GM18526 (cell line): Measurements from ENCODE around the gene SLC49A4.

Experiments
- POLR2A ChIP-seq: IDR thresholded peaks from 3 replicates; pipeline ENCODE4 v1.6.1; 2011; ENCODE audit not compliant: insufficient read length; ENCODE audit errors: extremely low read depth

The SLC49A4 gene

DNA sequence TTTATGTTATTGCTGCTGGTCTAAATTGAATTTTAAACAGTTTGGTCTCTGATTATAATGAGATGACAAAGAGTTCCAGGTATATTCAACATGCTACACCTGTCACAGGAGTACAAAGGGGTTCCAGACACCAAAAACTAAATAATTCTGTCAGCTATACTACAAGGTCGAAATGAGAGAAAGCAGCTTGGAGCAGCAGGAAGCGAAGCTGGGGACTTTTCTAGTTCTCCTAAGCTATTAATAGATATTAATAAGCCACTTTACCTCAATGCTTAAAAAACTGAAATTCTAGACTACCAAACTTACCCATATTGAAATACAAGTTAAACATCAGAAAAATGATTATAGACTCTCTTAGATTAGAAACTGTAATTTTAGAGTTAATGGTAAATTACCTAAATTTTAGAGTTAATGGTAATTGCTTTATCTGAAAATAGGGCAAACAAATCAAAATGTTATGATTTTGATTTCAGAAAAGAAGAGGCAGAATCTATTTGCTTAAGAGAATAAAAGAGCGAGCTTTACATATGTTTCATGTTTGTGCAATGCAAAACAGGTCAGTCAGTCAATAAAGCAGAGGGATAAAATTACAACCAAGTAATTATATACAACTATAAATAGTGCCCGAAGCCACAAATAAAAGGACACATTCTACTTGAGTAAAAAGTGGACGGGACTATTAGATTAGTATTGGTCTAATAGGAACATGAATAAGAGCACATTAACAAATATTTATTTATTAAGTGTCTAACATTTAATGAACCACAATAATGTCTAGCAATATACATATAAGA, 18.0 kb upstream of the SLC49A4 start:
- no peak for TF ChIP-seq POLR2A

GRCh38 chr3:122777563-122777962, 17.3 kb upstream of the SLC49A4 start:
- TF ChIP-seq POLR2A: no peak

DNA sequence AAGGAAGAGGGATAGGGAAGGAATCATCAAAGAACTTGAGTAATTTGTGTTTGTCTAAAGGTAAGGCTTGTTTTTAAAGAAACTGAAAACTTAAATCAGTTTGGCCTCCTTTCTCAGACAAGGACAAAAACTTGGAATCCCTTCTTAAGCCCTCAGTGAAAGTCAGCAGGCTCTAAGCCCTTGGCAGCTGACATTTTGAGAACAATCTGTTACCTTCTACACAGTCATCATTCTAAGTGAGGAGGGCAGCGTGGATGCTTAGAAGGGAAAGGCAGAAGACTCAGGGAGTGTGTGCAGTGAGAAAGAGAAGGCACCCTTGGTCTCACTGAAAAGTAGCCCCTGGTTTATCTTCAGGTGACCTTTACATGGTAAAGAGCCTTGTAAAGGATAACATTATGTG, 12.1 kb upstream of the SLC49A4 start:
- TF ChIP-seq POLR2A: no peak

DNA sequence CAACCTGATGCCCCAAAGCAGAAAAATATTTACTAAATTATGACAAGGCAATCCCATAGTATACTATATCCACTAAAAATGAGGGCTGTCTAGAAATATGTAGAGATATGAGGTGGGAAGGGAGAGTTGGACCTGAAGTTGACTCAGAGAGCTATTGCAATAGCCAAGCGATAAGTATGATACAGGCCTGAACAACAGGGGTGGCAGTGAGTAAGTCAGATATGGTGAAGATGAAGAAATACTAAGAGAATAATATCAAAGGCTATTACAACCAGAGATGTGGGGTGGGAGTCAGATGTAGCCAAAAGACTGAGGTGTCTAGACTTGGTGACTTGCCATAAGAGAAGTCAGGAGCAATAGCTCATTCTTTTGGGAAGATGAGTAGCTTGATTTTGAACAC, 10.4 kb upstream of the SLC49A4 start:
- no peak for TF ChIP-seq POLR2A

- TF ChIP-seq POLR2A: no peak
These were observed 9.6 kb upstream of the SLC49A4 start for GRCh38 chr3:122785231-122785630.

DNA sequence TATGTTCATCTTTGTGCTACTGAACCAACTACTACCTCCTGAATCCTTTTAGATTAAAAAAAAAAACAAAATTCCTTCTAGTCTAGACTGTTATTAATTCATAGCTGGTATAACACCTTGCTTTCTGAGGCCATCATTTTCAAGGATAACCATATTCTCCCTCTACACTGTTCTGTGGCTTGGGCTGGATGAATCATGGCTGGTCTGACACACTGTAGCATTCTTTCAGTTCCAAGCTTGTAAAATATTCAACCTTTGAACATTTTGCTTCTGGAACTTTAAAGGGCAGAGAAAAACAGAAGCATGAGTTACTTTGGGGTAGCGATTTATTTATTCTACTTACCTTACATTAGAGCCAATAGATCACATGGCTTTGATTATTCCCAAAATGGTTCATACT, 8.8 kb upstream of the SLC49A4 start:
- TF ChIP-seq POLR2A: no peak

DNA sequence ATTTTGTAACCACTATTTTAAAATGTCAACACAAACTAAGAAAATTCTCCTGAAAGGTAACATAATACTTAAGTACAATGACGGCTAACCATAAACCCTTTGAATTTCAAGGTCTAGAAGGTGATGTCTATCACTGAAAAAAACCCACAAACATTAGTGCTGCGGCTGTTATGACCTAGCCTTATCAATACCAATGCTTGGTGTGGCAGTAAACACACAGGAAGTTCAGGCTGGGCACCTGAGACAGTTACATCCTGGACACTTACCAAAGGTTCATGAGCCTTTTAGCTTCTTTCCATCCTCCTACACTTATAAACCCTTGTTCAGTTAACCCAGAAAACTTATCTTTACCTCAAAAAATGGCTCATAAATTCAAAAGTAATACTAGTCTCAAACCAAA, 7.0 kb upstream of the SLC49A4 start:
- no peak for TF ChIP-seq POLR2A

- no peak for TF ChIP-seq POLR2A
These were observed 5.1 kb upstream of the SLC49A4 start for GRCh38 chr3:122789585-122790273.

DNA sequence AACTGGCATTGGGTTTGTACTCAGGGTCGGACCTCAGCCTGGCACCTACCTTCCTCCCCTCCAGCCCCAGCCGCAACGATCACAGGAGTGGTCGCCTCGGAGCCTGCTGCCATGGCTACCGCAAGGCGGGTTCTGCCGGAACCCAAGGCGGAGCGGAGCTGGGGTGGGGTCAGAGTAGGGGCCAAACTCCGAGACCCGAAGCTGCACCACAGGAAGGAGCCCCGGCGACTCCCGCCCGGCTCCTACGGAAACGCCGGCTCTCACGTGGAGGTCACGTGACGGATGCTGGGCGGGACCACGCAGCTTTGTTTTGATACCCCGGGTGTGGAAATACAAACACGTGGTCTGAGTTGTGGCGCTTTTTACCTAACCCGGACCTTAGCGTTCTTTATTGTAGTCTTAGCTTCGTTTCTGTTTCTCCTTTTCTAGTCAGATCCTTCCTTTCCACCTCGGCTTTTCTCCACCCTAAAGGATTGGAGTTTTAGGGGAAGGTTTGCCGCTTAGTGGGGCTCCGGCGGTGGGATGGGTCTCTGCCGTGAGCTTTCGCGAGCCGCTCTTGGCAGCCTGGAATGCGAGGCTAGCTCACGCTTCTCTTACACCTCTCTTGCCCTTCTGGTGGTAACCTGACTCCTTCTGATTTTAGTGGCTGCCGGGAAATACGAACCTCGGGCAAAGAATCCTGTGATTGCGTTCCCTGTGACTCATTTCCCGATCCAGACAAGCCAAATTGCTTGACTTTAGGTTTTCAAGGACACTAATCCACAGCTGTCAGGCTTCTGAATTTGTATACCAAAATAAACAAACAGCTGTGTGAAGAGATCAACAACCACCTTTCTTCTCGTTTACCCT, 1.1 kb upstream of the SLC49A4 start, which contains the start of gene HSPBAP1:
Gene HSPBAP1, minus strand, starts transcription at position 264 of the 849 bp plus-strand sequence. Its CDS starts 151 bp downstream, at position 113.
- peak; percentile 78 for TF ChIP-seq POLR2A

- no peak for TF ChIP-seq POLR2A
These were observed 438 bp upstream of the SLC49A4 start for GRCh38 chr3:122794483-122794778.

- no peak for TF ChIP-seq POLR2A
These were observed 866 bp downstream of the SLC49A4 start for GRCh38 chr3:122795674-122796195.

DNA sequence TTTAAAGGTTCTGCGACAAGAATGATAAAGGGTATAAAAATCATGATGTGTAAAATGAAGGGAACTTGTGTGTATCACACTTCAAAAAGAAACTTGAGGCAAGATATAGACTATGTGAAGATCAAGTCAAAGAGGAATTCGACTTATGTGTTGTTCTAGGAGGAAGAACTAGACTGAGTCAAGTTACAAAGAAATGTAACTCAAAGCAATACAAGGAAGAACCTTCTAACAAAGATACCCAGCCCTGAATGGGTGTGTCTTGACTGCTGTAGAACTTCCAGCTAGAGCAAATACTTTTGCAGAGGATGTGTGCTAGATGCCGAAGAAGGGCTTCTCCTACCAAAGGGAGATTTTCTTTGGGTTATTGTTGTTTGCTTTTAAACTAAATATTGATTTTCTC, 2.4 kb downstream of the SLC49A4 start:
- TF ChIP-seq POLR2A: no peak

DNA sequence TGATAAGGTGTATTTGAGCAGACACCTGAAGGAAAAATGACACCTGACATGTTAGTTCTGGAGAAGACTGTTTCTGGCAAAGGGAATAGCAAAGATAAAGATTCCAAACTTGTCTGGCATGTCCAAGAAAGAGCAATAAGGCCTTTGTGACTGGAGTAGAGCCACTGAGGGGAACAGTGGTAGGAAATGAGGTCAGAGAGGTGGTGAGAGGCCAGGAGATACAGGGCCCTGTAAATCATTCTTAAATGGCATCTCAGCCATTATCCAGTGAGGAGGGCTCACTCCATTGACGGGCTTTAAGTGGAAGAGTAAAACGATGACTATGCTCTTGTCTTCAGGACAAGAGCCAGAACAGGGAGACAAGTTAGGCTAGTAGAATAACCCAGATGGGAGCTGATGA, 4.5 kb downstream of the SLC49A4 start:
- no peak for TF ChIP-seq POLR2A

GRCh38 chr3:122800031-122800430, 5.2 kb downstream of the SLC49A4 start:
- TF ChIP-seq POLR2A: no peak

DNA sequence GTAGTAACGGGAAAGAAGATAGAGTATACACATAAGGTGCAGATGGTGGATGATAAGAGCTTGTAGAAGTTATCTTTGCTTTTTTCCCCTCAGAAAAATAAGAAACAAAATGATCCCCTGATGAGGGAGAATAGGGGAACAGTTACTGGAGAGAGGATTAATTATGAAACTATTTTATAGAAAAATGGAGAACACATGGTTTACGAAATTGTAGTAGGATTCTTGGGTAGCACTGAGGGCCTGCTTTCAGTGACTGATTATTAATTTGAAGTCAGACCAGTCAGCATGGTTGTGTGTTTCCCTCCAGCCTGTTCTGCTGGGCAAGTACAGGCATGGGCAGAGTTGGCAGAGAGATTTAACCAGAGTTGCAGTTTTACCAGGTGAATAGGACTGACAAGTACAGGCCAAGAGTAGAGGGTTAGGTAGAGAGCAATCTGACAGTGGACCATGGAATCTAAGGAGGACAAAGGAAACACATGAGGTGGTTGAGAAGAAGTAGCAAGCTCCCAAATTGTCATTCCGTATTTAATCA, 5.9 kb downstream of the SLC49A4 start:
- no peak for TF ChIP-seq POLR2A
